Large intestine (tissue), 3 donors: ENCODE results near the gene POLN. TPM values are rescaled to one million over a fixed set of nuclear protein-coding genes. Genes with fewer than 3 reads are reported as not detected.

Experiments
- DNase-seq, 2 donors: peaks; one replicate each; pipeline versions ENCODE4 v3.0.0 to v3.0.0-alpha.2; 2013
- H3K27ac ChIP-seq: one replicate; pipeline ENCODE4 v1.5.1; 2013; ENCODE audit warnings: low read length
- H3K27me3 ChIP-seq: 2 replicates; pipeline ENCODE4 v1.6.1; 2013; ENCODE audit warnings: low read length; ENCODE audit not compliant: control insufficient read depth, insufficient read depth
- H3K36me3 ChIP-seq: 2 replicates; pipeline ENCODE4 v1.6.1; 2013; ENCODE audit warnings: low read length; ENCODE audit not compliant: control insufficient read depth, insufficient read depth
- H3K4me1 ChIP-seq: one replicate; pipeline ENCODE4 v1.6.1; 2013; ENCODE audit warnings: low read length; ENCODE audit not compliant: control insufficient read depth, insufficient read depth
- H3K4me3 ChIP-seq: one replicate; pipeline ENCODE4 v1.5.1; 2013; ENCODE audit warnings: low read length
- H3K9me3 ChIP-seq: one replicate; pipeline ENCODE4 v1.6.1; 2013; ENCODE audit warnings: mild to moderate bottlenecking, low read depth, low read length, moderate library complexity; ENCODE audit not compliant: control insufficient read depth
- WGBS: methylation state at CpG from one replicate; pipeline ENCODE4 v1.1.5; 2013; ENCODE audit warnings: low lambda C conversion rate; ENCODE audit not compliant: insufficient coverage; 5-methylcytosine and 5-hydroxymethylcytosine counted together
- polyA plus RNA-seq: library from polyadenylated mRNA; unstranded; fragments of 120-200 nt; gene quantifications from one replicate; pipeline ENCODE4 v1.2.1, GENCODE V29; 2013

Gene POLN
- polyA plus RNA-seq, 1 donor: 2.3 TPM

- H3K4me1 ChIP-seq: no peaks in the 10 kb centered on the region
- H3K4me3 ChIP-seq: no peak overlapping the region
- H3K36me3 ChIP-seq: peaks cover 2% of the 10 kb centered on the region
- H3K27ac ChIP-seq: no peak overlapping the region
- no peaks in the 10 kb centered on the region for H3K27me3 ChIP-seq
- no peaks in the 10 kb centered on the region for H3K9me3 ChIP-seq
- DNase-seq: no peak
- WGBS: 60% methylated on average over 1 of the region's 22 CpGs
Observed at GRCh38 chr4:2268357-2269205, 26.7 kb upstream of the POLN start.

GRCh38 chr4:2267841-2268240 is 25.9 kb upstream of the POLN start:
- WGBS: no CpG with 5 or more reads among the region's 12 CpGs
- no peak for DNase-seq
- Histone ChIP-seq H3K4me3 (no peak overlapping the region), H3K4me1 (no peaks in the 10 kb centered on the region), H3K27me3 (no peaks in the 10 kb centered on the region), H3K9me3 (no peaks in the 10 kb centered on the region), H3K36me3 (peaks cover 2% of the 10 kb centered on the region), H3K27ac (no peak overlapping the region)

GRCh38 chr4:2267320-2267811 is 25.4 kb upstream of the POLN start:
- WGBS: no CpG with 5 or more reads among the region's 18 CpGs
- H3K27me3 ChIP-seq: no peaks in the 10 kb centered on the region
- no peak for DNase-seq
- no peaks in the 10 kb centered on the region for H3K4me1 ChIP-seq
- H3K36me3 ChIP-seq: peaks cover under 1% of the 10 kb centered on the region
- no peak overlapping the region for H3K4me3 ChIP-seq
- H3K27ac ChIP-seq: no peak overlapping the region
- H3K9me3 ChIP-seq: no peaks in the 10 kb centered on the region

- H3K36me3 ChIP-seq: no peaks in the 10 kb centered on the region
- H3K9me3 ChIP-seq: no peaks in the 10 kb centered on the region
- H3K4me3 ChIP-seq: no peak overlapping the region
- no peaks in the 10 kb centered on the region for H3K27me3 ChIP-seq
- no peak for DNase-seq
- WGBS: no CpG with 5 or more reads among the region's 5 CpGs
- no peaks in the 10 kb centered on the region for H3K4me1 ChIP-seq
- H3K27ac ChIP-seq: no peak overlapping the region
Observed at GRCh38 chr4:2266821-2267220, 24.9 kb upstream of the POLN start.

- Histone ChIP-seq H3K4me1 (no peaks in the 10 kb centered on the region), H3K27ac (no peak overlapping the region), H3K9me3 (no peaks in the 10 kb centered on the region), H3K4me3 (no peak overlapping the region), H3K27me3 (no peaks in the 10 kb centered on the region), H3K36me3 (no peaks in the 10 kb centered on the region)
- no peak for DNase-seq
- 80% methylated on average over 2 of the region's 8 CpGs for WGBS
Observed at GRCh38 chr4:2266181-2266580, 24.3 kb upstream of the POLN start.

- H3K4me1 ChIP-seq: peaks cover 4% of the 10 kb centered on the region
- no CpG with 5 or more reads among the region's 19 CpGs for WGBS
Observed at GRCh38 chr4:2265113-2266110, 23.5 kb upstream of the POLN start.

GRCh38 chr4:2264481-2265041 is 22.6 kb upstream of the POLN start:
- H3K27me3 ChIP-seq: no peaks in the 10 kb centered on the region
- H3K4me1 ChIP-seq: peaks cover 8% of the 10 kb centered on the region
- peaks cover 7% of the 10 kb centered on the region for H3K36me3 ChIP-seq
- WGBS: no CpG with 5 or more reads among the region's 6 CpGs
- no peak for DNase-seq
- H3K9me3 ChIP-seq: no peaks in the 10 kb centered on the region
- H3K27ac ChIP-seq: no peak overlapping the region
- no peak overlapping the region for H3K4me3 ChIP-seq

More at GRCh38 chr4:2265113-2266110, 23.5 kb upstream of the POLN start:
- no peak overlapping the region for H3K4me3 ChIP-seq
- H3K36me3 ChIP-seq: no peaks in the 10 kb centered on the region
- no peaks in the 10 kb centered on the region for H3K9me3 ChIP-seq
- no peaks in the 10 kb centered on the region for H3K27me3 ChIP-seq
- no peak overlapping the region for H3K27ac ChIP-seq
- DNase-seq: no peak

- H3K9me3 ChIP-seq: no peaks in the 10 kb centered on the region
- H3K36me3 ChIP-seq: peaks cover 13% of the 10 kb centered on the region
- H3K4me3 ChIP-seq: no peak overlapping the region
- no CpG with 5 or more reads among the region's 6 CpGs for WGBS
- H3K27me3 ChIP-seq: no peaks in the 10 kb centered on the region
- no peak for DNase-seq
- H3K4me1 ChIP-seq: peaks cover 8% of the 10 kb centered on the region
- no peak overlapping the region for H3K27ac ChIP-seq
Observed at GRCh38 chr4:2263926-2264321, 22.0 kb upstream of the POLN start.

GRCh38 chr4:2262944-2263250 is 21.0 kb upstream of the POLN start:
- Histone ChIP-seq H3K27ac (peak overlapping the region; percentile 74), H3K4me1 (peaks cover 8% of the 10 kb centered on the region), H3K36me3 (peaks cover 23% of the 10 kb centered on the region), H3K4me3 (peak overlapping the region; percentile 47), H3K27me3 (no peaks in the 10 kb centered on the region), H3K9me3 (no peaks in the 10 kb centered on the region)
- DNase-seq: no peak
- WGBS: no CpG with 5 or more reads among the region's 13 CpGs
